Measurements from ENCODE around the gene EPSTI1. TPM values are rescaled to one million over a fixed set of nuclear protein-coding genes. Genes with fewer than 3 reads are reported as not detected.

Gene EPSTI1
- total and polyA plus RNA-seq, 2 experiments from 2014 or later, result 1.5 to 2.5 TPM

GRCh38 chr13:42859760-42860159, 132.3 kb downstream of the EPSTI1 start:
- H3K4me1 ChIP-seq (ENCODE audit: insufficient read depth), result no peaks in the 10 kb centered on the region
- no peak overlapping the region for H3K9ac ChIP-seq
- 80 to 86% methylated on average over 2 of the region's 2 CpGs for WGBS, 2 experiments (ENCODE audit: low coverage in 1 of 2, low lambda C conversion rate in 2 of 2, missing lambda C conversion rate in 2 of 2)
- H3K36me3 ChIP-seq (ENCODE audit: low read depth), result no peaks in the 10 kb centered on the region
- no peaks in the 10 kb centered on the region for H3F3A ChIP-seq (ENCODE audit: insufficient read depth)
- H2AFZ ChIP-seq, result no peak overlapping the region
- no peaks in the 10 kb centered on the region for H3K9me2 ChIP-seq (ENCODE audit: insufficient read depth)
- H3K27me3 ChIP-seq (replicated peaks; ENCODE audit: insufficient read depth), result no peaks in the 10 kb centered on the region; the same call in 1 of the 2 replicates
- no peaks in the 10 kb centered on the region for H3K79me2 ChIP-seq (ENCODE audit: insufficient read depth)
- in situ Hi-C loops (cut with MboI), result no loop called here
- no peak overlapping the region for H3K4me2 ChIP-seq (ENCODE audit: unreplicated experiment)
- no peak for DNase-seq
- H4K20me1 ChIP-seq (ENCODE audit: insufficient read depth), result no peaks in the 10 kb centered on the region
- H3K4me3 ChIP-seq, result no peak overlapping the region
- TF ChIP-seq EZH2 (IDR thresholded peaks at IDR 0.05; ENCODE audit: insufficient read depth, poor library complexity, severe bottlenecking), result no peak
- no peak for TF ChIP-seq EZH2phosphoT487 (IDR thresholded peaks at IDR 0.05; ENCODE audit: insufficient read depth, low read depth)
- no peak overlapping the region for H3K27ac ChIP-seq
- H3K9me3 ChIP-seq (ENCODE audit: low read depth), result no peaks in the 10 kb centered on the region

GRCh38 chr13:42855410-42855809, 136.6 kb downstream of the EPSTI1 start:
- DNase-seq, result no peak
- H2AFZ ChIP-seq, result no peak overlapping the region
- no peak overlapping the region for H3K4me3 ChIP-seq
- H4K20me1 ChIP-seq (ENCODE audit: insufficient read depth), result no peaks in the 10 kb centered on the region
- H3K36me3 ChIP-seq (ENCODE audit: low read depth), result no peaks in the 10 kb centered on the region
- no peaks in the 10 kb centered on the region for H3K79me2 ChIP-seq (ENCODE audit: insufficient read depth)
- no peak overlapping the region for H3K4me2 ChIP-seq (ENCODE audit: unreplicated experiment)
- no peak overlapping the region for H3K9ac ChIP-seq
- no peaks in the 10 kb centered on the region for H3F3A ChIP-seq (ENCODE audit: insufficient read depth)
- H3K9me2 ChIP-seq (ENCODE audit: insufficient read depth), result no peaks in the 10 kb centered on the region
- no peak overlapping the region for H3K27ac ChIP-seq
- no peak for TF ChIP-seq EZH2 (IDR thresholded peaks at IDR 0.05; ENCODE audit: insufficient read depth, poor library complexity, severe bottlenecking)
- TF ChIP-seq EZH2phosphoT487 (IDR thresholded peaks at IDR 0.05; ENCODE audit: insufficient read depth, low read depth), result no peak
- no peaks in the 10 kb centered on the region for H3K9me3 ChIP-seq (ENCODE audit: low read depth)
- in situ Hi-C loops (cut with MboI), result no loop called here
- H3K27me3 ChIP-seq (replicated peaks; ENCODE audit: insufficient read depth), result no peaks in the 10 kb centered on the region
- H3K4me1 ChIP-seq (ENCODE audit: insufficient read depth), result no peaks in the 10 kb centered on the region
- 59 to 62% methylated on average over 7 of the region's 7 CpGs for WGBS, 2 experiments (ENCODE audit: low coverage in 1 of 2, low lambda C conversion rate in 2 of 2, missing lambda C conversion rate in 2 of 2)

- Histone ChIP-seq H3K9me3 (ENCODE audit: low read depth) (no peaks in the 10 kb centered on the region), H3F3A (ENCODE audit: insufficient read depth) (peaks cover 22% of the 10 kb centered on the region), H3K36me3 (ENCODE audit: low read depth) (no peaks in the 10 kb centered on the region), H2AFZ (no peak overlapping the region), H3K9me2 (ENCODE audit: insufficient read depth) (no peaks in the 10 kb centered on the region), H4K20me1 (ENCODE audit: insufficient read depth) (no peaks in the 10 kb centered on the region), H3K27me3 (replicated peaks; ENCODE audit: insufficient read depth) (no peaks in the 10 kb centered on the region), H3K4me2 (ENCODE audit: unreplicated experiment) (no peak overlapping the region), H3K79me2 (ENCODE audit: insufficient read depth) (no peaks in the 10 kb centered on the region), H3K27ac (no peak overlapping the region), H3K4me1 (ENCODE audit: insufficient read depth) (peaks cover 18% of the 10 kb centered on the region), H3K9ac (no peak overlapping the region), H3K4me3 (no peak overlapping the region)
- in situ Hi-C loops (cut with MboI), result no loop called here
- no peak for TF ChIP-seq EZH2phosphoT487 (IDR thresholded peaks at IDR 0.05; ENCODE audit: insufficient read depth, low read depth)
- WGBS, 2 experiments (ENCODE audit: low coverage in 1 of 2, low lambda C conversion rate in 2 of 2, missing lambda C conversion rate in 2 of 2), result 89 to 93% methylated on average over 3 of the region's 3 CpGs
- no peak for DNase-seq
Observed at GRCh38 chr13:42852136-42852535, 139.9 kb downstream of the EPSTI1 start.

- no peaks in the 10 kb centered on the region for H3K27me3 ChIP-seq (replicated peaks; ENCODE audit: insufficient read depth)
- 97 to 98% methylated on average over 2 of the region's 2 CpGs for WGBS, 2 experiments (ENCODE audit: low coverage in 1 of 2, low lambda C conversion rate in 2 of 2, missing lambda C conversion rate in 2 of 2)
- no peak overlapping the region for H3K9ac ChIP-seq
- no peak overlapping the region for H2AFZ ChIP-seq
- no peak for TF ChIP-seq EZH2 (IDR thresholded peaks at IDR 0.05; ENCODE audit: insufficient read depth, poor library complexity, severe bottlenecking)
- no peak for TF ChIP-seq EZH2phosphoT487 (IDR thresholded peaks at IDR 0.05; ENCODE audit: insufficient read depth, low read depth)
- peak overlapping the region; percentile 74 for H3K27ac ChIP-seq
- DNase-seq, result no peak
- H3K4me3 ChIP-seq, result no peak overlapping the region
- no peak overlapping the region for H3K4me2 ChIP-seq (ENCODE audit: unreplicated experiment)
- peaks cover 18% of the 10 kb centered on the region for H3K4me1 ChIP-seq (ENCODE audit: insufficient read depth)
- no peaks in the 10 kb centered on the region for H4K20me1 ChIP-seq (ENCODE audit: insufficient read depth)
- no peaks in the 10 kb centered on the region for H3K9me3 ChIP-seq (ENCODE audit: low read depth)
- H3K36me3 ChIP-seq (ENCODE audit: low read depth), result no peaks in the 10 kb centered on the region
- in situ Hi-C loops (cut with MboI), result no loop called here
- H3K9me2 ChIP-seq (ENCODE audit: insufficient read depth), result no peaks in the 10 kb centered on the region
- H3F3A ChIP-seq (ENCODE audit: insufficient read depth), result peaks cover 23% of the 10 kb centered on the region
- no peaks in the 10 kb centered on the region for H3K79me2 ChIP-seq (ENCODE audit: insufficient read depth)
Observed at GRCh38 chr13:42849200-42849599, 142.8 kb downstream of the EPSTI1 start.

All from GM23248 (cell line).